Measurements from ENCODE around the gene SLC35A5. TPM values are rescaled to one million over a fixed set of nuclear protein-coding genes. Genes with fewer than 3 reads are reported as not detected.
A peak's percentile ranks its signal among the peaks of the same experiment; 100 is the strongest.

SLC35A5 gene
- total RNA-seq, 6 donors from 2014 or later: 15.7 to 38.5 (median 28.4) TPM

- Histone ChIP-seq H3K9me3 (no peaks in the 10 kb centered on the region), H3K27me3 (no peaks in the 10 kb centered on the region), H3K4me3 (no peak overlapping the region), H3K4me1 (no peaks in the 10 kb centered on the region), H3K27ac (no peak overlapping the region), H3K36me3 (no peaks in the 10 kb centered on the region)
- WGBS, 2 donors: 86 to 88% methylated on average over 5 of the region's 5 CpGs
- no peak for ATAC-seq (ENCODE audit: low FRiP score in 2 of 2)
- no peak for TF ChIP-seq POLR2AphosphoS5 (IDR thresholded peaks at IDR 0.05)
- no peak for TF ChIP-seq POLR2A (IDR thresholded peaks at IDR 0.05)
- TF ChIP-seq EP300 (IDR thresholded peaks at IDR 0.05): no peak
- TF ChIP-seq CTCF (IDR thresholded peaks at IDR 0.05): no peak
- no peak for DNase-seq
Measured at GRCh38 chr3:112623213-112623612, 61.4 kb downstream of the SLC35A5 start.

GRCh38 chr3:112623717-112624116 is 61.9 kb downstream of the SLC35A5 start:
- TF ChIP-seq EP300 (IDR thresholded peaks at IDR 0.05) (no peak), CTCF (IDR thresholded peaks at IDR 0.05) (no peak), POLR2AphosphoS5 (IDR thresholded peaks at IDR 0.05) (no peak), POLR2A (IDR thresholded peaks at IDR 0.05) (no peak)
- no peak overlapping the region for H3K27ac ChIP-seq
- H3K9me3 ChIP-seq: no peaks in the 10 kb centered on the region
- no peak for ATAC-seq (ENCODE audit: low FRiP score in 2 of 2)
- WGBS, 2 donors: 78 to 88% methylated on average over 1 of the region's 1 CpG
- H3K36me3 ChIP-seq: no peaks in the 10 kb centered on the region
- DNase-seq: no peak
- no peaks in the 10 kb centered on the region for H3K27me3 ChIP-seq
- H3K4me3 ChIP-seq: no peak overlapping the region
- H3K4me1 ChIP-seq: no peaks in the 10 kb centered on the region

GRCh38 chr3:112627419-112627818 is 65.6 kb downstream of the SLC35A5 start:
- Histone ChIP-seq H3K9me3 (no peaks in the 10 kb centered on the region), H3K4me3 (no peak overlapping the region), H3K27me3 (no peaks in the 10 kb centered on the region), H3K36me3 (no peaks in the 10 kb centered on the region), H3K4me1 (no peaks in the 10 kb centered on the region), H3K27ac (no peak overlapping the region)
- TF ChIP-seq CTCF (IDR thresholded peaks at IDR 0.05) (no peak), POLR2AphosphoS5 (IDR thresholded peaks at IDR 0.05) (no peak), POLR2A (IDR thresholded peaks at IDR 0.05) (no peak), EP300 (IDR thresholded peaks at IDR 0.05) (no peak)
- peak in 1 of 2 donors; percentile 37 for ATAC-seq (ENCODE audit: low FRiP score in 2 of 2)
- 72 to 74% methylated on average over 4 of the region's 4 CpGs for WGBS, 2 donors
- DNase-seq: no peak

GRCh38 chr3:112627919-112628466 is 66.1 kb downstream of the SLC35A5 start:
- no peaks in the 10 kb centered on the region for H3K36me3 ChIP-seq
- no peaks in the 10 kb centered on the region for H3K9me3 ChIP-seq
- TF ChIP-seq POLR2A (IDR thresholded peaks at IDR 0.05): no peak
- TF ChIP-seq CTCF (IDR thresholded peaks at IDR 0.05): no peak
- TF ChIP-seq EP300 (IDR thresholded peaks at IDR 0.05): no peak
- TF ChIP-seq POLR2AphosphoS5 (IDR thresholded peaks at IDR 0.05): no peak
- WGBS, 2 donors: 45 to 56% methylated on average over 1 of the region's 1 CpG
- H3K4me1 ChIP-seq: no peaks in the 10 kb centered on the region
- no peak for DNase-seq
- H3K27ac ChIP-seq: no peak overlapping the region
- H3K27me3 ChIP-seq: no peaks in the 10 kb centered on the region
- ATAC-seq (ENCODE audit: low FRiP score in 2 of 2): no peak
- H3K4me3 ChIP-seq: no peak overlapping the region

- WGBS, 2 donors: 42 to 58% methylated on average over 7 of the region's 7 CpGs
- TF ChIP-seq POLR2A (IDR thresholded peaks at IDR 0.05): no peak
- no peak for TF ChIP-seq EP300 (IDR thresholded peaks at IDR 0.05)
- TF ChIP-seq POLR2AphosphoS5 (IDR thresholded peaks at IDR 0.05): no peak
- no peak for TF ChIP-seq CTCF (IDR thresholded peaks at IDR 0.05)
- Histone ChIP-seq H3K4me1 (no peaks in the 10 kb centered on the region), H3K4me3 (no peak overlapping the region), H3K27ac (no peak overlapping the region), H3K27me3 (no peaks in the 10 kb centered on the region), H3K9me3 (no peaks in the 10 kb centered on the region), H3K36me3 (no peaks in the 10 kb centered on the region)
- ATAC-seq (ENCODE audit: low FRiP score in 2 of 2) (peak; percentile 76 to 91), DNase-seq (peak in 1 of 2 donors; percentile 67)
Measured at GRCh38 chr3:112629425-112629824, 67.6 kb downstream of the SLC35A5 start.

Data from upper lobe of left lung (tissue), 6 donors.